Measurements from ENCODE around the gene BANP.

DNA sequence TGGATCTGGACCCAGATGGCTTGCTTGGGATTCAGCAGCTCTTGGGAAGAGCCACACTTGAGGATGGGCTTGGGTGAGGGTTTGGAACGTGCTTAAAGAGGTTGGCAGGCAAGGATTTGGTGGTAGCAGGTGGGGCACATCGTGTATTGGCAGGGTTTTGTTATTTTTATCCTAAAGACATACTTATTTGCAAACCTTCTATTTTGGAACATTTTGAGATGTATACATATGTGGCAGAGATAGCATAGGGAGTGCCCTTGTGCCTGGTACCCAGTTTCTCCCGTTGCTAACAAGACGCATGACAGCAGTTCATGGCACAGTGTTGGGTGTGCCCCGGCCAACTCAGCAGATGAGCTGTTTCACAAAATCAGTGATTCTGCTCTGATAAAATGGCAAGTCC lies 9.1 kb downstream of the BANP start:
- TF ChIP-seq, protein P1, sequence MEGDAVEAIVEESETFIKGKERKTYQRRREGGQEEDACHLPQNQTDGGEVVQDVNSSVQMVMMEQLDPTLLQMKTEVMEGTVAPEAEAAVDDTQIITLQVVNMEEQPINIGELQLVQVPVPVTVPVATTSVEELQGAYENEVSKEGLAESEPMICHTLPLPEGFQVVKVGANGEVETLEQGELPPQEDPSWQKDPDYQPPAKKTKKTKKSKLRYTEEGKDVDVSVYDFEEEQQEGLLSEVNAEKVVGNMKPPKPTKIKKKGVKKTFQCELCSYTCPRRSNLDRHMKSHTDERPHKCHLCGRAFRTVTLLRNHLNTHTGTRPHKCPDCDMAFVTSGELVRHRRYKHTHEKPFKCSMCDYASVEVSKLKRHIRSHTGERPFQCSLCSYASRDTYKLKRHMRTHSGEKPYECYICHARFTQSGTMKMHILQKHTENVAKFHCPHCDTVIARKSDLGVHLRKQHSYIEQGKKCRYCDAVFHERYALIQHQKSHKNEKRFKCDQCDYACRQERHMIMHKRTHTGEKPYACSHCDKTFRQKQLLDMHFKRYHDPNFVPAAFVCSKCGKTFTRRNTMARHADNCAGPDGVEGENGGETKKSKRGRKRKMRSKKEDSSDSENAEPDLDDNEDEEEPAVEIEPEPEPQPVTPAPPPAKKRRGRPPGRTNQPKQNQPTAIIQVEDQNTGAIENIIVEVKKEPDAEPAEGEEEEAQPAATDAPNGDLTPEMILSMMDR (IDR thresholded peaks at IDR 0.05; ENCODE audit: borderline replicate concordance, extremely low read depth, low read length, poor library complexity, severe bottlenecking): no peak
- no peak for TF ChIP-seq EZH2 (IDR thresholded peaks at IDR 0.05; ENCODE audit: borderline replicate concordance, low read depth, low read length, severe bottlenecking)
